Measurements from ENCODE around the gene SRRM3. TPM values are rescaled to one million over a fixed set of nuclear protein-coding genes. Genes with fewer than 3 reads are reported as not detected.
"Not testable (repeated sequence)": the region's sequence is repeated elsewhere in the genome, so short reads cannot be mapped to it uniquely, and the experiment has no call there.

Gene SRRM3
- total RNA-seq, 2 experiments from 2014 or later: not detected

GRCh38 chr7:76206633-76207032, 4.9 kb downstream of the SRRM3 start:
- POLR2A ChIA-PET: no interaction called here
- no peaks in the 10 kb centered on the region for H3K79me2 ChIP-seq (ENCODE audit: insufficient read depth, low read depth, low read length)
- no peak overlapping the region for H3K27ac ChIP-seq (ENCODE audit: low read depth, low read length, poor library complexity, severe bottlenecking)
- no peak for DNase-seq (ENCODE audit: low spot score)
- H3K9me3 ChIP-seq (ENCODE audit: low read length): no peaks in the 10 kb centered on the region
- no peak overlapping the region for H2AFZ ChIP-seq (ENCODE audit: low read length)
- no peaks in the 10 kb centered on the region for H3K36me3 ChIP-seq (ENCODE audit: insufficient read depth, low read length)
- intact Hi-C loops (cut with micrococcal nuclease; ENCODE audit: unreplicated experiment): no loop called here
- H3K4me2 ChIP-seq (ENCODE audit: low read length): no peak overlapping the region
- H3K9me2 ChIP-seq (ENCODE audit: insufficient read depth, low read length): no peaks in the 10 kb centered on the region
- H3K4me1 ChIP-seq (ENCODE audit: insufficient read depth, low read length, poor library complexity, severe bottlenecking): no peaks in the 10 kb centered on the region
- H4K20me1 ChIP-seq (ENCODE audit: insufficient read depth, low read length): no peaks in the 10 kb centered on the region
- TF ChIP-seq EZH2phosphoT487 (IDR thresholded peaks at IDR 0.05; ENCODE audit: borderline replicate concordance, low read depth, low read length): no peak
- no peak for TF ChIP-seq CTCF (conservative IDR thresholded peaks at IDR 0.05; ENCODE audit: low read length)
- no peak overlapping the region for H3K4me3 ChIP-seq (ENCODE audit: low read depth, low read length, poor library complexity, severe bottlenecking)
- BruUV-seq (replicated peaks): no TSS peak
- CTCF ChIA-PET (ENCODE audit: unreplicated experiment): no interaction called here

- DNase-seq (ENCODE audit: low spot score): no peak
- Histone ChIP-seq H3K9me3 (ENCODE audit: low read length) (no peaks in the 10 kb centered on the region), H3K9me2 (ENCODE audit: insufficient read depth, low read length) (no peaks in the 10 kb centered on the region), H3K36me3 (ENCODE audit: insufficient read depth, low read length) (no peaks in the 10 kb centered on the region), H3K27ac (ENCODE audit: low read depth, low read length, poor library complexity, severe bottlenecking) (no peak overlapping the region), H3K4me2 (ENCODE audit: low read length) (no peak overlapping the region), H3K79me2 (ENCODE audit: insufficient read depth, low read depth, low read length) (no peaks in the 10 kb centered on the region), H2AFZ (ENCODE audit: low read length) (no peak overlapping the region), H4K20me1 (ENCODE audit: insufficient read depth, low read length) (no peaks in the 10 kb centered on the region), H3K4me1 (ENCODE audit: insufficient read depth, low read length, poor library complexity, severe bottlenecking) (no peaks in the 10 kb centered on the region), H3K4me3 (ENCODE audit: low read depth, low read length, poor library complexity, severe bottlenecking) (no peak overlapping the region)
- CTCF ChIA-PET (ENCODE audit: unreplicated experiment): no interaction called here
- intact Hi-C loops (cut with micrococcal nuclease; ENCODE audit: unreplicated experiment): no loop called here
- no TSS peak for BruUV-seq (replicated peaks)
- POLR2A ChIA-PET: interaction anchor here (0.6 kb wide), 1 partner anchor 22 kb away, joined by 4 read pairs; no protein-coding TSS in a partner anchor
- TF ChIP-seq EZH2phosphoT487 (IDR thresholded peaks at IDR 0.05; ENCODE audit: borderline replicate concordance, low read depth, low read length) (no peak), CTCF (conservative IDR thresholded peaks at IDR 0.05; ENCODE audit: low read length) (no peak)
Measured at GRCh38 chr7:76209310-76209709, 7.6 kb downstream of the SRRM3 start.

GRCh38 chr7:76211216-76211615, 9.5 kb downstream of the SRRM3 start:
- Histone ChIP-seq H3K36me3 (ENCODE audit: insufficient read depth, low read length) (no peaks in the 10 kb centered on the region), H3K27ac (ENCODE audit: low read depth, low read length, poor library complexity, severe bottlenecking) (no peak overlapping the region), H3K4me3 (ENCODE audit: low read depth, low read length, poor library complexity, severe bottlenecking) (no peak overlapping the region), H2AFZ (ENCODE audit: low read length) (no peak overlapping the region), H3K4me1 (ENCODE audit: insufficient read depth, low read length, poor library complexity, severe bottlenecking) (no peaks in the 10 kb centered on the region), H3K9me2 (ENCODE audit: insufficient read depth, low read length) (no peaks in the 10 kb centered on the region), H3K79me2 (ENCODE audit: insufficient read depth, low read depth, low read length) (no peaks in the 10 kb centered on the region), H3K4me2 (ENCODE audit: low read length) (no peak overlapping the region), H3K9me3 (ENCODE audit: low read length) (no peaks in the 10 kb centered on the region), H4K20me1 (ENCODE audit: insufficient read depth, low read length) (no peaks in the 10 kb centered on the region)
- ChIA-PET POLR2A (interaction anchor here (1.1 kb wide), 1 partner anchor 13 kb away, joined by 4 read pairs; no protein-coding TSS in a partner anchor), CTCF (ENCODE audit: unreplicated experiment) (no interaction called here)
- no peak for DNase-seq (ENCODE audit: low spot score)
- intact Hi-C loops (cut with micrococcal nuclease; ENCODE audit: unreplicated experiment): no loop called here
- no TSS peak for BruUV-seq (replicated peaks)
- TF ChIP-seq CTCF (conservative IDR thresholded peaks at IDR 0.05; ENCODE audit: low read length): no peak

GRCh38 chr7:76215349-76215748, 13.7 kb downstream of the SRRM3 start:
- intact Hi-C loops (cut with micrococcal nuclease; ENCODE audit: unreplicated experiment); H3K4me2 ChIP-seq (ENCODE audit: low read length); H2AFZ ChIP-seq (ENCODE audit: low read length); H3K79me2 ChIP-seq (ENCODE audit: insufficient read depth, low read depth, low read length); DNase-seq (ENCODE audit: low spot score); H3K9me3 ChIP-seq (ENCODE audit: low read length); H3K36me3 ChIP-seq (ENCODE audit: insufficient read depth, low read length); H4K20me1 ChIP-seq (ENCODE audit: insufficient read depth, low read length); CTCF ChIA-PET (ENCODE audit: unreplicated experiment); BruUV-seq (replicated peaks); H3K4me3 ChIP-seq (ENCODE audit: low read depth, low read length, poor library complexity, severe bottlenecking); H3K9me2 ChIP-seq (ENCODE audit: insufficient read depth, low read length); H3K27ac ChIP-seq (ENCODE audit: low read depth, low read length, poor library complexity, severe bottlenecking); H3K4me1 ChIP-seq (ENCODE audit: insufficient read depth, low read length, poor library complexity, severe bottlenecking): not testable (repeated sequence)
- POLR2A ChIA-PET: interaction anchor here (0.7 kb wide), 2 partner anchors 178 to 1757 kb away, joined by 3 to 4 read pairs; no protein-coding TSS in a partner anchor
